ENCODE results near the gene PKNOX1.
"Not testable (repeated sequence)": the region's sequence is repeated elsewhere in the genome, so short reads cannot be mapped to it uniquely, and the experiment has no call there.

Gene PKNOX1

DNA sequence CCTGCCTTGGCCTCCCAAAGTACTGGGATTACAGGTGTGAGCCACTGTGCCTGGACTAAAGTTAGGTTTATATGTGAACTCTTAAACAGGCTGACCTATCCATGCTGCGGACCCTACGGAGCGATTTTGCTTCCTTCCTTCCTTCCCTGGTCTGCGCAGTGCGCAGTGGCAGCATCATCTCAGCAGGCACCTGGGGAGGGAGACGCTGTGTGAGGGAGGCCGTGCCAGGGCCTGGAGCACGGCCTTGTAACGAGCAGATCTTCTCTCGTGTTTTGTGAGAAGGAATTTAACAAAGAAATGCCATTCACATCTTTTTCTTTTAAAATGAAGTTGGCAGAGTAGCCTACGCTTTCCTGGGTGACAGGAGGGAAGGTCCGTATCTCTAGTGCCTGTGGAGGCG lies 45.8 kb downstream of the PKNOX1 start:
- DNase-seq (ENCODE audit: low spot score), result no peak

DNA sequence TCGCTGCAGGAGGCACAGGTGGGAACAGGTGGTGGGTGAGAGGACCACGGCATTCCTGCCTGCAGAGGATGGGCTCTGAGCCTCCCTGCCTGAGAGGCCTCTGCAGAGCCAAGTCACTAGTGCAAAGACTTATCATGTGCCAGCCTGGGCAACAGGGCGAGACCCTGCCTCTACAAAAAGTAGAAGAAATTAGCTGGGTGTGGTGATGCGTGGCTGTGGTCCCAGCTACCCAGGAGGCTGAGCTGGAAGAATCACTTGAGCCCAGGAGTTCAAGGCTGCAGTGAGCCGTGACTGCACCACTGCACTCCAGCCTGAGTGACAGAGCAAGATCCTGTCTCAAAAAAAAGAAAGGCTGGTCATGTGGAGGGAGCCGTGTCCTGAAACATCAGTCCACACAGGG lies 46.4 kb downstream of the PKNOX1 start:
- DNase-seq (ENCODE audit: low spot score), result no peak

DNA sequence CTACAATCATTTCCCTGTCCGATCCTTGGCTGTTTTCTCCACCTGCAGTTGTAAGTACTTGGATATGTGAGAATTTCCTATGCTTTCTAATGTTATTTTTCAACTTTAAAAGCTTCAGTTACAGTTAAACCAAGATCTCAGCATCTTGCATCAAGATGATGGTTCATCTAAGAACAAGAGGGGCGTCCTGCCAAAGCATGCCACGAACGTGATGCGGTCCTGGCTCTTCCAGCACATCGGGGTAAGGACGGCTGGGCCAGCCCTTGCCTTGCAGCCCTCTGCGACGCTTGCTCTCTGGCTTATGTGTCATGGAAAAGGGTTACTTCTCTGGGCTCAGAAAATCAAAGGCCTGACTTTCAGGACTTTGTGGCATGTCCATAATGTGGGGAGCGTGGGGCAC lies 46.8 kb downstream of the PKNOX1 start:
- DNase-seq (ENCODE audit: low spot score), result no peak

DNA sequence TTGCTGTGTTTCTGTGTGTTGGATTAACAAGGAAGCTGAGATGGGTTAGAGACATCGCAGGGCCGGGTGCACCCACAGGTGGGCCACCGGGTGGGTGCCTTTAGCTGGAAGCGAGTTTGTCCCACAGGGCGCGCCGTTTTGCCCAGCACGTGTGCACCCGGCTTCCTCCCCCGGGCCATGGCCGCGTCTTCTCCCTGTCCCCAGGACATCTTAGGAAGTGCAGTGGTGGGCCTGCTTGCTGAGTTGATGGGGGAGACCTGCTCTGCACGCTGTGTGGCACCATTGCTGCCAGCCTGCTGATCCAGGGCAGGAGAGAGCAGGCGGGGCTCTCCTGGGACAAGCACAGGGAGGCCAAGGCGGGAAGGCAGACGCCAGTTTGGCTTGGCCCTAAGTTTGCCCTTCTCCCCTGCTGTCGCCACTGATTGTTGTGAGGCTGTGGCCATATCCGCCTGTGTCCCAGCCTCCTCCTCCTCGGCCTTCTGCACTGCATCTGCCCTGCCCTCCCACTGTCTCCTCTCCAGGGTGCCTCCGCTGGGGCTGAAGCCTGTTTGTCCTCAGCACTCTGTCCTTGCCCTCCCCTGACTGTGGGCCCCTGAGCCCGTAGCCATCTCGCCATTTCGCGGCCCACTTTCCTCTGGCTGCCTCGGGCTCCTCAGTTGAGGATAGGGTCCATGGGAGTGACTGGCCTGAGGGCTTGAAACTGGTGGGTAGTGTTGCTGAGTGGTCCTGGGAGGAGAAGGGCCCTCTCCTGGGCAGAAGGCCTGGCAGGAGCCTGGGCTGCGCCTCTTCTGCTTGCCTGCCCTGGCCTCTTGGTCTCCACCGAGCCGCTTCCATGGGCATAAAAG lies 47.6 kb downstream of the PKNOX1 start:
- DNase-seq (ENCODE audit: low spot score), result no peak

DNA sequence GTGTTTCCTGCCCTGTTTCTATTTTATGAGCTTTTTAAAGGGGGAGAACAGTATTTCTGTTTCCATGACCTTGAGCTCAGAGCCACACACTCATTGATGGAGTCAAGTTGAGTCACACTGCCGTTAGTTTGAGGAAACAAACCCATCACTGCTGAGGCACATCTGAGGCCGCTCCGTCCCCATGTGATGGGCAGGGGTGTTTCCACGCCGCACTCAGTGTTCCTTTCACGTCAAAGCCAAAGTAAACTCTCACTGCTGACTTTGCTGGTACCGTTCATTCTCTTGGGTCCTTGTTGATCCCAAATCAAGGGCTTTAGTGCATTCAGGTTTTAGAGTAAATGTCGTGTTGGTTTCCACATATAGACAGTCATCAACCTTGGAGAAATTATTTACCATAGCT lies 48.8 kb downstream of the PKNOX1 start:
- no peak for DNase-seq (ENCODE audit: low spot score)

DNA sequence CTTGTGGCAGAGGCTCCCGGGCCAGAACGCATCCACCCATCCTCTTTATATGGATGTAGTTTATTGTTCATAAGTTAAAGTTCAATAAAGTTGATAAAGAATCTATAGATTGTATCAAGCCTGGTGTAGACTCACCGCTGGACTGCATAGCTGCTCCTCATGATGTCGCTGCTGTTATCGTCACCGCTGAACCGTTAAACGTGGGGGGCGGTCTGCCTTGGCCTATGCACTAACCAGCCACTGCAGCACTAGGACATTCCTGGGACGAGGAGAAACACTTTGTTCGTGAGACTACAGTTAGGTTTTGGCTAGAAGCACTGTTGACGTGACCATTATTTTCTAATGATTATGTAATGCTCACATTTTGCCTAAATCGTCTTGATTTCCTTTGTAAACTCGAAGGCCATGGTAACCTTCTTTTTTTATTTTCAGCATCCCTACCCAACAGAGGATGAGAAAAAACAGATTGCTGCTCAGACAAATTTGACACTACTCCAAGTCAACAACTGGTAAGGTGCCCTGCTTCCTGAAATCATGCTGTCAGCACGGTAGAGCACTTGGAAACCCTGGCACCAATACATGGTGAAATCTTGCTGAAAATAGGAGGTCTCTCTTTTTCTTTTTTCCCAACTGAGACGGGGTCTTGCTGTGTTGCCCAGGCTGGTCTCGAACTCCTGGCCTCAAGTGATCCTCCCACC lies 50.2 kb downstream of the PKNOX1 start:
- no peak for DNase-seq (ENCODE audit: low spot score)

DNA sequence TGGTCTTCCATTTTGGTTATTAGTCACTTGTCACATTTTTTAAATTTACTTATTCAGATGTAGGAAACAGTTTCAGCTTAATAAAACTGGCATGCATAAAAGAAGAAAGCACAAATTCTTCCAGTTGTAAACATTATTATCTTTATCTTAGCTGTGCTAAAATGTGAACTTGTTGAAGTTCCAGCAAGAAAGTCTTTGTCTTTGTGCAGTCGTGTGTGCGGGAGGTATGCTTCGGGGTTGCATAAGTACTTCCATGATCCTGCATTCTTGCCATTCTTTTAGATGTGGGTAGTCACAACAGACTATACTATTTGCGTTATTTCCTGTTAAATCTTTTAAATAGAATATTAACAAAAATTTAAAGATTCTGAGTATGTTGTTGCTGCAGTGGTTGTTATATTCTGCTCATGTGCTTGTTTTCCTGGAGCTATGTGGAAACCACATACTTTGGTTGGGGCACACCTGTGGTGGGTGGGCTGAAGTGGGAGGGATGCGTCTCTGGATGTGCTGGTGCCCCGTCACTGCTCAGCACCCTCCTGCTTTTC lies 51.3 kb downstream of the PKNOX1 start:
- DNase-seq (ENCODE audit: low spot score), result no peak

DNA sequence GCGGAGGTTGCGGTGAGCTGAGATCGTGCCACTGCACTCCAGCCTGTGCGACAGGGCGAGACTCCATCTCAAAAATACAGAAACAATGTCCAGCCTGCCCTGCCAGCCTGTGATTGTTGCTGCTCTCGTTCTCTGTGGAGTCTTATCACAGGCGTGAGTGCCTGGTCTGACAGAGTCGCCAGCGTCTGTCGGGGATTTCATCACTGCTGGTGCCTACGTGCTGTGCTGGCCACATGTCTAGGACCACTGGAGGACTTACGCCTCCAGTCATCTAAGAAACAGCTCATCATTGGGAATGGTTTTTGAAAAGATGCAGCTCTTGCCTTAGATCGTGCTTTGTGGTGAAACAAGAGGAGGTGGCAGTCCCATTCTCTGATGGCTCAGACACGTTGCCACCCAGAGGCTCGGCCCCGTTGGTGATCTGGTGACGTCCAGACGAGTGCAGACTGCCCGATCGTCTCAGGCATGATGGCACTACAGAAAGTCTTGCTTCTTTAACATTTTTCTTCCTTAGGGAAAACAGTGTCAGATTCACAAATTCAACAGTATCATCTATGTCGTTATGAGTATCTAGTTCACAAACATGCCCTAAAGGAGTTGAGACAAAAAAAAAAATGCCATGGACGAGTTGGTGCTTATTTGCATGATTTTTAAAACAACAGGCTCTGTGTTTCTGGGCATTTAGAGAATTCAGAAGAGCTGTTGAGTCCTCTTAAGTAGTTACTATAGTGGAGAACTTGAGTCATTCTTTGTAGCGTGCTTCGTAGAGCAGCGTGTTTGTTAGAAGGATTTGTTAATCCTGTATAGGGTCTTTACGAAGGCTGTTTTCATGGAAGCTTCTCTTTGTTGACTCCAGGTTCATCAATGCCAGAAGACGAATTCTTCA lies 53.7 kb downstream of the PKNOX1 start:
- no peak for DNase-seq (ENCODE audit: low spot score)

DNA sequence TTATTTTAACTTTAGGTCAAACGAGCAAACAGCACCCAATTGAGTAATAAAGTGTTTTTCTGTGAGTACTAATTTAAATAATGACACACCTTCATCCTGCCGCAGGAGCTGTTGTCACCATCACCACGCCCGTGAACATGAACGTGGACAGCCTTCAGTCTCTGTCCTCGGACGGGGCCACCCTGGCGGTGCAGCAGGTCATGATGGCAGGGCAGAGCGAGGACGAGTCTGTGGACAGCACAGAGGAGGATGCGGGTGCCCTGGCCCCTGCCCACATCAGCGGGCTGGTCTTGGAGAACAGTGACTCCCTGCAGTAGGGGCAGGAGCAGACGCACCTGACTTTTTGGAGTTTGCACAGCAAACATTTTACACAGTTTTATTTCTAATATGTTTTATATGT lies 55.4 kb downstream of the PKNOX1 start:
- DNase-seq (ENCODE audit: low spot score), result no peak

DNA sequence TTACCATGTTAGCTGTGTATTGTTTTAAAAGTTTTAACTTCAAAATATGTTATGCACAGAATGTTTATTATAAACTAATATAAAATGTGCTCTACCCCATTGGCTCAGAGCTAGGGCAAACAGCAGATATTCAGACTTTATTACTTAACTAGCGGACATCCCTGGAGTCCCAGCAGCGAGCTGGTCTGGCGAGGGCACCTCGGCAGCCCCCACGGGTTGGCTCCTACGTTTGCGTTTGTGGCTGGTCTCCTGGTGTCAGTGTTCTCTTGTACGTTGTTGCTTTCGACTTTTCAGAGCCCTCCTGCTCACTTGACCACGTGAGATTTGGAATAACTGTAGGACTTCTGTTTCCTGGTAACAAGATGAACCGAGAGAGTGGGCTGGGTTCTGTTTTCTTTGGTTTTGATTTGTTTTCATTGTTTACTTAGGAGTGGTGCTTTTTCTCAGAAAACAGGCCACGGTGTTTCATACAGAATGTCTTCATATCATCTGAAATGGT lies 56.8 kb downstream of the PKNOX1 start:
- no peak for DNase-seq (ENCODE audit: low spot score)

DNA sequence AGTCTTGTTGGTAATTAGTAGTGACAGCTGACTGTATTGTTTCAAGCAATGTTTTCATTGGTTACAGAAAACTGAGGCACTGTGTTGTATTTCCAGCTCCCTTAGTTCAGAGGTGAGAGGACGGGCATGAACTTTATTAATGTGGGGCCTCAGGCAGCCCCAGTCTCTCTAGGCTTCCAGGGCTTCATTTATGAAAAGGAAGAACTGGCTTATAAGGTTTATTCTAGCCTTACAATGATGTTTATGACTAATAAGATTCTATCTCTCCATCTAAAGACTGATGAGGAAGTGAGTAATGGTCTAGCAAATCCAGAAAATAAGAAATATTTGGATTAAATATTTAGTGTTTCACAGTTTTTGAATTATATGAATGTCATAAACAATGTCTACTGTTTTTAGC lies 59.7 kb downstream of the PKNOX1 start:
- DNase-seq (ENCODE audit: low spot score), result no peak

DNA sequence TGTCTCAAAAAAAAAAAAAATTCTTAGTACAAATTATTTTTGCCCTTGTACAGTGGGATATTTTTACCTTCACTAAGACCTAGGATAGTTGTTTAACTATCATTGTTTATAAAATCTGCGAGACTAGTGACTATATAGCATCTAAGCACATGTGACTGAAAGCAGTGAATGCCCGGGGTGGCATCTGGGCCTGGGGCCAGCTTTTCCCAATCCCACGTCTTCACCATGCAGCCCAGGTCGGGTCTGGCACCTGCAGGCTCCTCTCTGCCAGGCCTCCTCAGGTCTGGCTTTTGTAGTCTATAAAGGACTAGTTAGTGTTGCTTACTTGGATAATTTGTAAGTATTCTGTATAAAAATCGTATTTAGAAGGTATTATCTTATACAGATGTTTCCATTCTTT lies 60.5 kb downstream of the PKNOX1 start:
- DNase-seq (ENCODE audit: low spot score), result no peak

DNA sequence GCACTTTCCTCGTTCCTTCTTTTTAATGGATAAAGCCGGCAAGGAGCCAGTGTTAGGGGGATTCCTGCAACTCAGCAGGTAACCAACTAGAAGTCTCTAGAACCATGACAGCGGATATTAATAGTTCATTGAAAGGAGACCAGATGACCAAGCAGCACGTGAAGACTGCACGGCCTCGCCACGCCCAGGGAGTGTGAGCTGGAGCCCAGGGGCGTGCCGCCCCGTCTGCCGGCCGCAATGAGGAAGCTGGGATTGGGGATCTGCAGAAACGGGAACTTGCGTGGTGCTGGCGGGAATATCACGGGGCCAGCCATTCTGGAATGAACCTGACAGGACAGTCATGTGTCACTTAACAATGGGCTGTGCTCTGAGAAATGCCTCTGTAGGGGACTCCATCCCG lies 62.5 kb downstream of the PKNOX1 start:
- not testable (repeated sequence) for DNase-seq (ENCODE audit: low spot score)

DNA sequence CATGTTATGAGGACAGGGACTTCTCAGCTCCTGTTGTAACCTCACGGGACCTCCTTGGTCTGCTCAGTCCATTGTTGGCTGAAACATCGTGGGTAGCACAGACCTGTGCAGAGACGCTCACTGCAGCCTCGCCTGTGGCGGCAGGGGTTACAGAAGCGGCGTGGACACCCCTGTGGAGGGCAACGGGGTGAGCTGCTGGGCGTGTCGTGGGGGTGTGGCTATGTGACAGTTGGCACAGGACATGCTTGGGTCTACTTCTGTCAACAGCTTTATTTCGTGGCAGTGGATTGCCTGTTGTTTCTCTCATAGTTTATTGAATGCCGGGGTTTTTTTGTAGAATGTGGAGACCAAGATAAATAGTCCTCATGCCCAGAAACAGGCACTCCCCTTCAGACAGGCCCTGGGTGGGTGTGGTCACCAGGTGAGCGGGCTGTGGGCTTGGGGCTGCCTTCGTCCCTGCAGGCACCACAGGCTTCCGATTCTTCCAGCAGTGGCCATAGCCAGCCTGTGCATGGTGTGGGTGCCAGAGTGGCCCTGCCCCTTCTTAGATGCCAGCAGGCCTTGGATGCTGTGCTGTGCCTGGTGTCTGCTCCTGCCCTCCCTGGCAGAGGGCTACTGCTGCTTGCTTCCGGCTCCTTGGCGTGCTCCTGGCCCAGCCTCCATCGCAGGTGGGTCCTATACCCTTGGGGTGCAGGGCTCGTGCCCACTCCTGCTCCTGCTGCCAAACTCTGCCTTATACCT lies 63.7 kb downstream of the PKNOX1 start:
- DNase-seq (ENCODE audit: low spot score), result not testable (repeated sequence)

DNA sequence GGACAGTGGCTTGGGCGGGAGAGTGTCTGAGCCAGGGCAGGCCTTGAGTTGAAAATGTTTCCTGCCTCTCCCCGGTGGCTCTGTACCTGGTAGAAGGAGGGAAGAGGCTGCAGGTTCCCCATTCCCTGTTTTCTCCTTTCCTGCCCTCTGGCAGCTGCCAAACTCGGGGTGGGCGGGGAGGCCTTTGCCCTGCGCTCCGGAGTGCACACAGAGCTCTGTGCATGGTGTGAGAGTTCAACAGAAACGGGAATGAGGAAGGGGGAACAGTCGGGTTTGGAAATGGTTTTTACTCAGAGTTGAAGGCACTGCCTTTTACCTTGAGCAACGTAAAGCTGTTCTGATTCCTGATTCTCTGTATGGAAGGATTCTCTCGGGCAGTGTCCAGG lies 64.3 kb downstream of the PKNOX1 start:
- not testable (repeated sequence) for DNase-seq (ENCODE audit: low spot score)

DNA sequence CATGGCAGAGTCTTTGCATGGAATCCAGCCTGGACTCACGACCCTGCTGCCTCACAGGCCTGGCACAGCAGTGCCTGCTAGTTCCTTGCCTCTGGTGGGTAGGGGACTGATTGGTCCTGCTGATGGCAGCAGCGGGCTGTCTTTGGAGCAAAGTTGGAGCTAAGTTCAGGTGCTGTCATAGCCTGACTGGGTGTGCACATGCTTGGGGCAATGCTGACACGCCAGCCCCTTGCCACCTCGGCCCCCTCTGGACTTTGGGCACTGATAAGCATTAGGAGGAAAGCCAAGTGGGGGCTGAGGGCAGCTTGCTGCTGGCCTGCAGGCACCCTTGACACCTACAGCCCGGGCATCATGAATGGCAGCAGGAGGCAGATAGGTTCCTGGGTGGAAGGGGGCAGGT lies 67.8 kb downstream of the PKNOX1 start:
- not testable (repeated sequence) for DNase-seq (ENCODE audit: low spot score)

DNA sequence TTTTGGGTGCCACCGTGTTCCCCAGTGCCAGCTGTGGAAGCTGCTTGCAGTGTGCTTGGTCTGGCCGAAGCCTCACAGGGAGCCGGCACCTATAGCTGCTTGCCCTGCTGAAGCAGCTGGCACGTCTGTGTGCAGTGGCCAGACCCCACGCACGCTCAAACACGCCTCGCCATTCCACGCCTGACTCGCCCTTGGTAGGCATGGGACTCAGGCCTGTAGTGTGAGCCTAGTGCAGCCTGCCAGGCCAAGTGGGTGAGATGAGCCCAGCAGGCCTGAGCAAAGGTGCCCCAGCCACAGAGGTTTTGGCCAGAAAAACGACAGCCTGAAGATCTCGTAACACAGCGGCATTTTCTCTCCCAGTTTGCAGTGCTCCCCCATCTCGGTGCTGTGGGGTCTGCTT lies 68.9 kb downstream of the PKNOX1 start:
- DNase-seq (ENCODE audit: low spot score), result not testable (repeated sequence)

DNA sequence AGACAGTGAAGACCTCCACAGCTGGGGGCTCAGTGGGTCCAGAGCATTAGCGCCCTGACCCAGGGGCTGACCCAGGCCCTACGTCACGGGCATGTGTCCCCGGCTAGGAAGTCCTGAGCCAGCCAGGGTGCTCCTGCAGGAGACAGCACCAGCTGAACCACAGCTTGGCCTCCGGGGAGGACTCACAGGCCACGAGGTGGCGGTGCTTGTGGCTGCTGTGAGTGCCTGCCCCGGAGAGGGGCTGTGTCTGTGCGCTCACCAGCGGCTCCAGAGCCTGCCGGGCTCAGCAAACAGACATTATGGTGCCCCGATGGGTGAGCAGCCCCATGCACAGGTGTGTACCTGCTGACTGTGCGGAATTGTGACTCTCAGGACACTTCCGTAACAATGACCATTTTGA lies 70.2 kb downstream of the PKNOX1 start:
- not testable (repeated sequence) for DNase-seq (ENCODE audit: low spot score)

DNA sequence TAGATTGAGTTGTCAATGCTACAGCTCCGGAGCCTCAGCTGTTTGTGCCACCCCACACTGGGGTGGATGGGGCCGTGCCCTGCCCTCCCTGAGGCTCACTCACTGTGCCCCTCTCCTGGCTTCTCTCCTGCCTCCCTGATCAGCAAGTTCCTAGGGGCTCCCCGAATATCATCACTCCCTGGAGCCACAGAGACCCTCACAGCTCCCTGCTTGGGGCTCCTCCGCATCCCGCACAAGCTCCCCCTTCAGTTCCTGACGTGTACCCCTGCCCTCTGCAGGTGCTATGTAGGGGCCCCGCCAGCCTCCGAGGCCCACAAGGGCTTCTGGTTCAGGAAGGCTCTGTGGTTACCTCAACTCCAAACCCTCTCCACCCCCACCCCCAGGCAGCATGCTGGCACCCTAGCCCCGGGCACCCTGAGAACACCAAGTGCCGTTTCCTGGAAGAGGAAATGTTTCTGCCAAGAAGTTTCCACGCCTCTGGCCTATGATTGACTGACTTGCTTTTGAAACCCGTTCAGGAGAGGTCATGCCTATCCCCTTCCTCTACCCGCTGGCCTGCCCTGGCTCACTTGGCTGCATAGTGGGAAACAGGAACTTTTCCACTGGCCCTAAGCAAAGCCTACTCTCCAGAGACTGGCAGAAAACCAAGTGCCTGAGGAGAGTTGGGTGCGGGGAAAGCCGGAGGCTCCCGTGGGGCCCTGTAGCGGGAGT lies 71.0 kb downstream of the PKNOX1 start:
- not testable (repeated sequence) for DNase-seq (ENCODE audit: low spot score)

All from pons (tissue), 1 donor.